GM18868 (cell line): ENCODE measurements around the gene C16orf78.
"Not testable (repeated sequence)": the region's sequence is repeated elsewhere in the genome, so short reads cannot be mapped to it uniquely, and the experiment has no call there.

Experiments
- ATAC-seq: cut with Tn5 transposase; IDR thresholded peaks from one replicate; pipeline ENCODE4 v1.9.1; 2021; ENCODE audit warnings: mild to moderate bottlenecking, moderate library complexity; ENCODE audit not compliant: unreplicated experiment

C16orf78 gene

DNA sequence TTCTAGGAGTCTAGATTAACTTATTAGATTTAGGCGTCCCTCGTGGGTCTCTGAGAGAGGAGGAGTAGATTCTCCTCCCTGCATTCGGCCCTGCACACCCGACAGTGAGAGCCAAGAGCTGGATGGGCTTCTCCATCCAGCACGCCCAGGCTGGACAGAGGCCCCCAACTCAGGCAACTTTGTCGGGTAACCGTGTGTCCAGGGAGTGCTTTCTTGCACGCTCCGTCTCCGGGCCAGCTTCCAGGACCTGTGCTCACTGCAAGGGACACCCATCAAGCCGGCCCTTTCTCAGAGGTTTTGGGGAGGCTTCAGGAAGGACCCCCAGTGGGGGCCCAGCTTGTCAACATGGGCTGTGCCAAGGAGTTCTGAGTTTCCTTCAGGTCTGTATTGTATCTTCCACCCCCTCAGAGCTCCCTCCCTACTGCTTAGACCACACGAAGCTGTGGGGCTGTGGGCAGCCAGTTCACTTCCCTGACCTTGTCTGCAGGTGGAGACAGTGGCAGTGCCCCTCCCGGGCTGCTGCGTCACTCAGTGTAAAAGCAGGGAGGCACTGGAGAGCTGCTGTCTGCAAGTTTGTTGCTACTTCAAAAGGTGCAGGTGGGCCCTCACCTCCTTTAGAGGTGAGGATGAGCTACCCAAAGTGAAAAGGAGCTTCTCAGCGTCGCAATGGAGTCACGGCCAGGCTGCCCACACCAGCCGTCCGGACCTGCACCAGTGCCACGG is 24.0 kb upstream of the C16orf78 start:
- ATAC-seq, result no peak

DNA sequence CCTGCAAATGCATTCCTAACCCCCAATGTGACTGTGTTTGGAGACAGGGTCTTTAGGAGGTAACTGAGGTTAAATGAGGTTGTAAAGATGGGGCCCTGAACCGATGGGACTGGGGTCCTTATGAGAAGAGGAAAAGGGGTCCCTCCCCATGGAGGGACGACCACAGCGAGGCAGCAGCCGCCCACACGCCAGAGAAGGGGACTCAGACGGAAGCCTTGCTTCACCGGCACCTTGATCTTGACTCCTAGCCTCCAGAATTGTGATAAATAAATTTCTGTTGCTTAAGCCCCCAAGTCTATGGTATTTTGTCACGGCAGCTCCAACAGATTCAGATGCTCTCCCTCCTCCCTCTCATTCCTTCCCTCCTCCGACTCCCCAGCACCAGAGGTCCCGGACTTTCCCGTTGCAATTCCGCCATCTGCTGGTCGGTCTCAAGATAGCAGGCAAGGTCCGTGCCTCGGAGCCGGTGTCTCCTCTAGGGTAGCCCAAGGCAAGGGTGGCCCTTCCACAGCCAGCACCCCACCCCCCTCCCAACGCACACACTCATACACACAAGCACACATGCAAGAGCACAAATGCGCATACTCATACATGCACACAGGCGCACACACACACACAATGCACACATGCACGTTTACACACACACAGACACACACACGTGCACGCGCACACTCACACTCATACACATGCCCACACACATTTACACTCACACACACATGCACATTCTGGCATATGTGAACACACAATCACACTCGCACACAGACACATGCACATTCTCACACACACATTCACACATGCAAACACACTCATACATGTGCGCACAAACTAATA is 23.1 kb upstream of the C16orf78 start:
- ATAC-seq, result peak; percentile 64

DNA sequence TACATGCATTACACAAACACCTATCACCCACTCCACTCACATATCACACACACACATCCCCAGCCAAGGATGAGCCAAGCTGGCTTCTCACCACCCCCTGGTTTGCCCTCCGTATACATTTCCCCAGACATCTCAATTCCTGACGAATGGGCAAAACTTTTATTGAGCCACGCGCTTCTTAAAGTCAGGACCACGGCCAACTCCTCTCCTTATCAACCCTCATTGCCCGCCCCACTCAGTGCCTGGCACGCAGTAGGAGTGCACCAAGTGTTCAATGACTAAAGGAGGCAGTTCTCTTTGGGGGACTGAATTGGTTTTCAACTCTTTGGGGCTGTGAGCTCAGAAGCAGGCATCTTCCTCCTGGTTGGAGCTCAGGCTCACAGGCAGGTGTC is 22.5 kb upstream of the C16orf78 start:
- no peak for ATAC-seq

DNA sequence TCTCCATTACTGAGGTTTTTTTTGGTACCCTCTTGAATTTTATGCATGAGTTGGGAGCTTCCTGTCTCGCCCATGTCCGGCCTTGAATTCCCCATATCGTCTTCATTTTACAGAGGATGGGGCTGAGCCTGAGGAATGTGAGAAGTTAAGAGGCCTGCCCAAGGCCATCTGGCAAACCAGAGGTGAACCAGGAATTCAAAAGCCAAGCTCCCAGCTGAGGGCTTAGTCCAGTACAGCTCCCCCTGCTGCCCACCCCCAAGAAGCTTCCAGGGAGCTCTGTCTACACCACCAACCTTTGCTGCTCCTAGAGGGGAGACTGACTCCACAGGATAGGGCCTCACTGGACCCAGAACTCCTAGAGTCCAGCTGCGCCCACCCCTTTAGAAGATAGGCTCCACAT is 20.7 kb upstream of the C16orf78 start:
- ATAC-seq, result no peak

DNA sequence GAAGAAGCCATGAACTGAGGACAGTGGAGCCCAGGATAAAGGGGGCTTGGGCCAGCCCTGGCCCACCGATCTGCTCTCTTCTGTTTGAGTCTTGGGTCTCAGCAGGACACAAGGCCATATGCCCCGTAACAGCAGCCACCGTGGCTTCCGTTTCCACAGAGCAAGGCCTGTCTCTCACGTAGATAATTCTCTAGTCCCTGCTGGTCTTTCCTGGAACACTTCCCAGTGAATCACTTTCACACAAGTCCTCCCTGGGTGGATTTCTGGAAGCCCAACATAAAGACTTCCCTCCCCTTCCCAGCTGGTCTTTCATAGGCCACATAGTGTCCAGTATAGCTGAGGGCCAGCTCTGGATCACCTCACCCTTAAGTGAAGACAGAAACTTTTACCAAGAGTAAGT is 19.9 kb upstream of the C16orf78 start:
- no peak for ATAC-seq

DNA sequence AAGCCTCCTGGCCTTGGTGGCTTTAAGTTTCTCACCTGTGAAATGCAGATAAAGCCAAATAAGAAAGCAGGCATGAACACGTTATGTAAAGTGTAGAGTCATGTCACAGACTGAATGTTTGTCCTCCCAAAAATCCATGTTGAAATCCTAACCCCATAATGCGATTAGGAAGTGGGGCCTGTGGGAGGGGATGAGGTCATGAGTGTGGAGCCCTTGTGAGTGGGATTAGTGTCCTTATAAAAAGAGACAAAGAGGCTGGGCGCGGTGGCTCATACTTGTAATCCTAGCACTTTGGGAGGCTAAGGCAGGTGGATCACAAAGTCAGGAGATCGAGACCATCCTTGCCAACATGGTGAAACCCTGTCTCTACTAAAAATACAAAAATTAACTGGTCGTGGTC is 19.5 kb upstream of the C16orf78 start:
- no peak for ATAC-seq

DNA sequence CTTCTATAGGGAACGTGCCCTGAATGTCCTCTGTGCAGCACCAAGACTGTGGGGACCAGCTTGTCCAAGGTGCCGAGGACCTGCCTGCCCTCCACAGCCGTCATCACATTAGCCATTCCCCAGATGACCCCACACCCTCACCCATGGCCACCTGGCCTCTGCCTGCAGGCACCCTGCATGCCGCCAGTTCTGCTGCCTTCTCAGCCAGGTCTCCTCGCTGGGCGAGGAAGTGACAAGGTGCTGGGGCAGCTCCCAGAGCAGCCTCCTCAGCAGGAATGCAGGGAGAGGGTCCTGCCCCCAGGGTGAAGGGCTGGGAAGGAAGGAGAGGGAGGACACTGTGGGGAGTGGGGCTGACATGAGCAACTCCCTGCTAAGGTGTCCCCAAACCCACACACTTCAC is 18.6 kb upstream of the C16orf78 start:
- no peak for ATAC-seq

DNA sequence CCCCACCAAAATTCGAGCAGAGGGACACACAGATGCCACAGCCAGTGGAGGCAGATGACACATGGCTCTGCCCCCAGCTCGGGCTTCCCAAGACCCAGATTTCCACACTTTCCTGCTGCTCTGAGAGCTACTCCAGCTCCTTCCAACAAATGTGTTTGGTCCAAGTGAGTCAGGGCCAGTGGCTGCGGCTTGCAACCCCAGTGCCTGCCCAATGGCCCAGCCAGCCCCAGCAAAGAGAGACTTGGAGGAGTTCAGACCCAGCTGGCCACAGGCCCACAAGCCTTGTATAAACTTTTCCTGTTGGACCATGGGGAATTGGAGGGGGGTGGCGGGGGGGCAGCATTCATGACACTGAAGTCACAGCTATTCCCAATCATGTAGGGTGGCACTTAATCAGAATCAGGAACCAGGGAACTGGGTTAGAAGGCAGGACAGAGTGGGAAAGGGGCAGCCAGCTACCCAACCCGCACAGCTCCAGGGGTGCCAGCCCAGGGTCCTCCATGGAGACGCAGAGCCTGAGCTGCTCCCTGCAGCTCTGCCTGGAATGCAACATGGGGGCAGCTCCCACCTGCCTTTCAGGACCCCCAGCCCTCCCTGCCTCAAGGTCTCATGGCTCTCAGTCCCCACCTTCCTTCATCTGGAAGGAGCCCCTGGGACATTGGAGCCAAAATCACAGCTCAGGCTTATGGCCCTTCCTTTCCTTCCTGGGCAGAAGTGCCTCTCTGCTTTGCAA is 17.5 kb upstream of the C16orf78 start:
- ATAC-seq, result no peak

DNA sequence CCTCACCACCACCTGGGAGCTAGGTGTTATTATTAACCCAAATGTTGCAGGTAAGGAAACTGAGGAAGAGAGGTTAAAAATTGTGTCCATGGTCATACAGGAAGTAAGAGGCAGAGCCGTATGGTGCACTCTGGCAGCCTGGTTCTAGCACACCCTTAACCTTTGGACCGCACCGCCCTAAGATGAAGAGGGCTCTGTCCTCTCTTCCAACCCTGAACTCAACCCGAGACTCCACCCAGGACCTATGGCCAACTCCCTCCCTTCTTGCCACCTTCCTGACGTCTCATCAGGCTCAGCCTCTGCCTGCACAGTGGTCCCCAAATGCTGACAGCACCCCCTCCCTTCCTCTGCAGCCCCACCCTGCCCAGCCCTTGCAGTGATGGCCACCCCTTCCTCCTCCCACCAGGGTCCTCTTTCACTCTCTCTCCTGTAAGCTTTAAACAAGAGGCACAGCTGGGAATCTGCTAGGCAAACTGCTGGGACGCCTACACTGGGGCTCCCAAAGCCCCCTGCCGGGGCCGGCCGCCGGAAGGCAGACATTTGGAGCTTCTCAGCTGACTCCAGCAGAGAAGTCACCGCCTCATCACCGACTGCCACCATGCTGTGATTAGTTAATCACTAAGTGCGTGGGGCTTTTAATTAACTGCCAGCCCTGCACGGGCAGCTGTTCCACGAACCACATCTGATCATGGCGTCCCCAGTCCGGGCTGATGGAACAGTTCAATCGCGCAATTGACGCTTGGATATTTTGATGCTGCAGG is 16.7 kb upstream of the C16orf78 start:
- ATAC-seq, result no peak

DNA sequence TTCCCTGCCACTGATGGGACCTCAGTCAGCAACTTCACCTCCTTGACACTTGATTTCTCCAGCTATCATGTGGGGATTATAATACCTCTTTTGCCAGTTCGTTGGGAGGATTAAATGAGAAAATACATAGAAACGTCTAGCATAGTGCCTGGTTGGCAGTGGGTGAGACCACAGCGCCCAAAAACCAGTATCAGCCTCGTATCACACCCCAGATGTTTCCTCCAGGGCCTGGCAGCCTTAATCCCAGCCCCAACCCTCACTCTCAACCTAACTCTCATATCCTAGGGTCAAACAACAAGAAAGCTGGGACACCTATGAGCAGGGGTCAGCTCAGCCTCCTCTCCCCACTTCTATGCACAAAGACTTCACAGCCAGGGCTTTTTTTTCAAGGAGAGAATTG is 14.0 kb upstream of the C16orf78 start:
- ATAC-seq, result no peak

DNA sequence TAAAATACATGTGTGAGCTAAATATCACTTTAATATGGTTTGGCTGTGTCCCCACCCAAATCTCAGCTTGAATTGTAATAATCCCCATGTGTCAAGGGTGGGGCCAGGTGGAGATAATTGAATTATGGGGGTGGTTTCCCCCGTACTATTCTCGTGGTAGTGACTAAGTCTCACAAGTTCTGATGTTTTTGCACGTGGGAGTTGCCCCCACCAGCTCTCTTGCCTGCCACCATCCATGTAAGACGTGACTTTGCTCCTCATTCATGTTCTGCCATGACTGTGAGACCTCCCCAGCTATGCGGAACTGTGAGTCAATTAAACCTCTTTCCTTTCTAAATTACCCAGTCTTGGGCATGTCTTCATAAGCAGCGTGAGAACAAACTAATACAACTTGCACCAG is 11.9 kb upstream of the C16orf78 start:
- ATAC-seq, result not testable (repeated sequence)

DNA sequence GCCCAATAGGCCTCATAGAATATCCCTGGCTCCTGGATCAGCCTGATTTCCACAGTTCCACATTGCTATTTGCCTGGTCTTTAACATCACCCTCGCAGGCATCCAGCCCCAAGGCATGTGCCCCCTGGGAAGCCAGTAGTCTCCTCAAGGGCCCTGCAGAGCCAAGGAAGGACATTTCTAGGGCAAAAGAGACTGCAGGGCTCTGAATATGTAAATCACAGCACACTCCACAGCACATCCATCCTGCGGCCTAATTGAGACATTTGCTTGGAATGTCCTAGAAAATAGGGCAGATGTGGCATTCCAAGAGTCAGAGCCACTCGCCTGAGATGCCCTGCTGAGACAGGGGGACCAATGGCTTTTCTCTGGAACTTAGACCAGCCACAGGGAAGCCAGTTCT is 11.4 kb upstream of the C16orf78 start:
- ATAC-seq, result no peak

DNA sequence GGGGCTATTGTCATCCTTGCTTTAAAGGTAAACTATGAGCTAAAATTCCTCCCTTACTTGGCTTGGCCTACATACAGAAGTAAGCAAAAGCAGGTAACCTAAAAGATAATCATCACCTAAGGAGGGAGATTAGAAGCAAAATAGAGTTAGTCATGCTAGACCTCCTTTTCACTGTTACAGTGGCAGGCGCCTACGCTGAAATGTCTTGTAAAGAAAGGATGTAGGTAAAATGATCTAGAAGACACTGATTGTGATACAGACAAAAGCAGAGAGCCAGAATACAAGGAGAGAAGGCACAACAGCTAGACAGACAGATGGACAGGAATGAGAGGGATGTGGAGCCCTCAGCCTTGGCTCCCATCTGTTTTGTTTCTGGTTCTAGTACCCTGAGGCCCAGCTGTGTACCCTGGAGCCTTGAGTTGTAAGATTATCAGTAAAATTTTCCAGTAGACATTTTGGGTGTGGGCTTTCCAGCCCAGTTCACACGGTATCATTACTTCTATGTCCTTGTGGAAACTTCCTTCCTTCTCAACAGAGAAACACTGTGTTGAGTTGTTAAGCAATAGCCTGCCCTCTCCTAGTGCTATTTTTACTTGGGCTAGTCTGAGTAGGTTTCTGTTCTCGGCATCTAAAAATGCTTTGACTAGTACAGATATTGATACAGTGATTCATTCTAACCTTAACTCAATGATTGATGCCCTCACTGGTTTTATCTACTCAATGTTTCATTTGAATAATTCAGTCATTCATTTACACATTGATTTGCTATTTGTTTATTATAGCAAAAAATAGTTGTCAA is 7.7 kb upstream of the C16orf78 start:
- ATAC-seq, result peak; percentile 92

DNA sequence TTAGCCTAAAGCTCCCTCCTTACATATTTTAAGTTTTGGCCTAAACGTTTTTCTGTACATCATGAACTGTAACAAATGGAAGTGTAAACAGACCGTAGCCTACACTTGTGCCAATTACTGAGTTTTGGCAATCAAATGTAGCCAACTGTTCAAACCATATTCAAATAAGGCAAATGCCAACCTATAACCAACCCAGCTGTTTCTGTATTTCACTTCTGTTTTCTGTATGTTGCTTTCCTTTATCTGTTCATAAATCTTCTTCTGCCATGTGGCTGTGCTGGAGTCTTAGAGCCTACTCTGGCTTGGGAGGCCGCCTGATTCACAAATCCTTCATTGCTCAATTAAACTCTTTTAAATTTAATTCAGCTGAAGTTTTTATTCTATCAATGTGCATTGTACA is 6.9 kb upstream of the C16orf78 start:
- ATAC-seq, result peak; percentile 67

DNA sequence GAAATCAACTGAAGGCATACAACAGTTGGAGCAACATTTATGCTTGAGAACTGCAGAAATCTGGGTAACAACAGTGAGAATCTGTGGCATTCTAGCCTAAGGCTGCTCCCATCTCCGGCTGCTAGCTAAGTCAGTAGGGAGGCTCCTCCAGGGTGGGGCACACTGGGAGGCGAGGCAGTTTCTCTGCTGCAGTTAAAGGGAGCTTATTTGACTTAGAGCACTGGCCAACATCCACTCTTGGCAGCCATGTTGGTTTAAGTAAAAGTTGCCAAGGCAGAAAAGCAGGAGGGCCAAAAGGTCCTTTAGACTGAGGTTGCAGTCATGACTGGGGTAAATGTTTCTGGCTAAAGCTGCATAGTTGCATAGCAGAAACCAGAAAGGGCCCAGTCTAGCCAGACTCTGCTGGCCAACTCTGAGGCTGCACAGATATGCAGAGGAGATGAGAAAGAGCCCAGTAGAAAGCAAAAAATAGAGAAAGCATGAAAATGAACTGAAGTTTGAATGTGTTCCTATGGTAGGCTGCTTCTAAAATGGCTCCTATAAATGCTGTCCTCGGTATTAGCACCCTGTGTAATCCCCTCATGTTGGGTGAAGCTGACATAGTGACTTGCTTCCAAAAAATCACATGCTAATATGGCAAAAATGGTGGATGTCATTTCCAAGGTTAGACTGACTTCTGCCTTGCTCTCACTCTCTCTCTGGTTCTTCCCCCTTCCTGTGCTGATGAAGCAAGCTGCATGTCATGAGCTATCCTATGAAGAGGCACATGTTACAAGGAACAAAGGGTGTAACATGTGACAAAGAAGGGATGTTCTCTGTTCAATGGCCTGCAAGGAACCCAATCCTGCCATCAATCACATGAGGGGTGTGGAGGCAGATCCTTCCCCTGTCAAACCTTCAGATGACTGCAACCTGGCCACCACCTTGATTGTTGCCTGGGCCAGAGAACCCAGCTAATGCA is 3.7 kb upstream of the C16orf78 start:
- ATAC-seq, result no peak

DNA sequence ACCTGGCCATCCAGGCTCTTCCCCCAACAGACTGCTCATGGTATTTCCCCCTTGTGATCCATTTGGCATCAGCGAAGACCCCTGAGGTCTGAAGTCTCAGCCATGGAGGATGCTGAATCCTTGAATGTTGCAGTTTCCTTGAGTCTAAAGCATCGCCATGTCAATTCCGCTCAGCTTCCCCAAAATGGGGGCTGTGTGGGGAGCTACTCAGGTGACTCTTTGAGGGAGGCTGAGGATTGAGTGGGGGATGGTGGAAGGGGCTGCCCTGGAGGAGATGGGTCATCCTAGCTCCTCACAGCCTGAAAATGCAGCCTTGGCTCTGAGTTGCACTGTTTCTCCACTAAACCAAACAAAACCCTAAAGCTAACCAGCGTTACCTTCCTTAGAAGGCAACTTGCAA is 2.6 kb downstream of the C16orf78 start:
- no peak for ATAC-seq

DNA sequence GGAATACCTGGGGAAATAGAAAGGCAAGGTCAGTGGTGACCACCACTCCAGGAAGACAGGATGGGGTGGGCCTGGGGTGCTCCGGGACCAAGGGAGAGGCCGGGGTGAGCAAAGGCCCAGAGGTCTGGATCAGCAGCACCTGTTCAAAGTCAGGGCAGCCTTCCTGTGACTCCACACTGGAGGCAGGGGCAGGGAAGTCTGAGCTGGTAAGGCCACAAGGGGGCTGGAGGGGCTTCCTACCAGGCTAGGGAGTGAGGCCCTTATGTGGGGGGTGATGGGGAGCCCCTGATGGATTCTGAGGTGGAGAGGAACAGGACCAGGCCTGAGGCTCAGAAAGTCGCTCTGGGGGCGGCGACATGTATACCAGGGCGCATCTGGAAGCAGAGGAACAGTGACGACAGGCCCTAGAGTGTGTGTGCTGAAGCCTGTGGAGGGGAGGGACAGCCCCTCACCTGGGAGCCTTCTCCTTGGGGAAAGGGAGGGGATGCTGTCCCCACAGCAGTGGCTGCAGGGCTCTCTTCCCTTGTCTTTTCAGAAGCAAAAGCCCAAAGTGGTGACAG is 3.7 kb downstream of the C16orf78 start:
- ATAC-seq, result no peak

DNA sequence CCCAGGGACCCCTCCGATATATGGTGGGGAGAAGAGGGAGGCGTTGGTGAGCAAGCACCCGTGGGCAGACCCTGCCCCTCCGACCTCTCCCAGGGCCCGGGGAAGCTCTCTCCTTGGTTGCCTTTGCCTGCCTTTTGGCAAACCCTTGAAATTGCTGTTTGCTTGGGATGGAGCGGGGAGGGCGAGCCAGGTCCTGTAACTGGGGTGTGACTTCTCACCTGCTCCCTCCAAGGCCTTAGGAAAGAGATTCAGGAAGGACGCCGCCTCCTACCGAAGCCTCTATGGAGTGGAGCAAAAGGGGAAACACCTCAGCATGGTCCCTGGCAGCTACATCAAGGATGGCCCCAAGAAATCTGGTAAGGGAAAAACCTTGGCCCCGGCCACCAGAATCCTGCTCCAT is 4.6 kb downstream of the C16orf78 start:
- no peak for ATAC-seq

DNA sequence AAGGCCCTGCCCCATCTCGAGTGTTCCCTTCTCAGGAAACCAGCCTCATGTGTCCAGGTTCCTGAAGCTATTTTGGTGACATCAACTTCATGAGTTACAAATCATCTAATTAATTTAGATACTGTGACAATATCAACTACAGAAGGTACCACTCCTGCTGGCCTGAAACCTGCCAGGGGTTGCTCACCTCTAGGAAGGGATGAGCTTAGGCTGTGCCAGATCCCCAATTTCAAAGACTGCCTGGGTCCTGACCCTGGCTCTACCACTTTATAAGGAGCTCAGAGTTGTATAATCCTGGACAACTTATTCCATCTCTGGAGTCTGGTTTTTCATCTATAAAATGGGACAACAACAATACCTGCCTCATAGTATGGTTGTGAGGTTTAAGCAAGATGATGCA is 5.2 kb downstream of the C16orf78 start:
- ATAC-seq, result no peak
